PC-9 (cell line): ENCODE data around the gene CCR5AS.

Experiments used
- EZH2 ChIP-seq: fragments of 200-600 bp; sonication (generic); IDR thresholded peaks from 2 replicates; pipeline ENCODE4 v1.8.0; 2017; ENCODE audit warnings: antibody characterized with exemption, low read depth
- TF ChIP-seq, protein P1 (sequence below): fragments of 200-600 bp; sonication (generic); conservative IDR thresholded peaks from 2 replicates; pipeline ENCODE4 v1.6.1; 2017; ENCODE audit warnings: mixed run types, antibody characterized with exemption, mild to moderate bottlenecking, moderate library complexity

DNA sequence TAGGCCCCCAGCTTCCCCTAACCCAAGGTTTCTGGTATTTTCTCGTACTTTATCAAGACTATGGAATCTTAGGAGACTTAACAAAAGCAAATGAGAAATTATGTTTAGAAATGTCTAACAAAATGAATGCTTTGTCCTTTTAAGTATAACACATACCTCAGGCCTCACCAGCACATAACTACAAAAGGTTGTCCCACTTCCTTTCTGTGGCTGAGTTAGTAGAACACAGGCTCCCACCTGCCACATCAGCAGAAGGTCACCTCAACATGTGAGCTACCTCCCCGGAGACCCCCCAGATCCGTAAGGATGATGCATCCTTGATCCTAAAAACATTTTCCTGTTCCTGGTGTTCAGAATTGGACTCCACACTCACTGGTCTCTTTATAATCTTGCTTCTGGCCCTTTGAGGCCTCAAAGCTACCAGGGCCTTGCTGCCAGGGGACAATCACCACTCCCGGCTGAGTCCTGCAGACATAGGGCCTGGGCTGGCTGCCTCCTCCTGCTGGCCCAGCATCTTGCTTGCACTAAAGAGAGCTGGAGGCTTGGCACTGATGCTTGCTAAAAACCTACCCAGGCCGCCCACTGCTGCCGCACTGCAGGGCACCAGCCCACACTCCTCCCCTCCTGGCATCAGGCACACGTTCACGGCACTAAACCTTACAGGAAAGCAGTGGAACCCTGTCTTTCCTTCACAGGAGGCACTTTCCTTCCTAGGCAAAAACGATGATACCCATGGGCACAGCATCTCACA is 3.0 kb upstream of the CCR5AS start:
- TF ChIP-seq, protein P1, sequence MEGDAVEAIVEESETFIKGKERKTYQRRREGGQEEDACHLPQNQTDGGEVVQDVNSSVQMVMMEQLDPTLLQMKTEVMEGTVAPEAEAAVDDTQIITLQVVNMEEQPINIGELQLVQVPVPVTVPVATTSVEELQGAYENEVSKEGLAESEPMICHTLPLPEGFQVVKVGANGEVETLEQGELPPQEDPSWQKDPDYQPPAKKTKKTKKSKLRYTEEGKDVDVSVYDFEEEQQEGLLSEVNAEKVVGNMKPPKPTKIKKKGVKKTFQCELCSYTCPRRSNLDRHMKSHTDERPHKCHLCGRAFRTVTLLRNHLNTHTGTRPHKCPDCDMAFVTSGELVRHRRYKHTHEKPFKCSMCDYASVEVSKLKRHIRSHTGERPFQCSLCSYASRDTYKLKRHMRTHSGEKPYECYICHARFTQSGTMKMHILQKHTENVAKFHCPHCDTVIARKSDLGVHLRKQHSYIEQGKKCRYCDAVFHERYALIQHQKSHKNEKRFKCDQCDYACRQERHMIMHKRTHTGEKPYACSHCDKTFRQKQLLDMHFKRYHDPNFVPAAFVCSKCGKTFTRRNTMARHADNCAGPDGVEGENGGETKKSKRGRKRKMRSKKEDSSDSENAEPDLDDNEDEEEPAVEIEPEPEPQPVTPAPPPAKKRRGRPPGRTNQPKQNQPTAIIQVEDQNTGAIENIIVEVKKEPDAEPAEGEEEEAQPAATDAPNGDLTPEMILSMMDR, result no peak
- TF ChIP-seq EZH2, result no peak
